Fibroblast of skin of abdomen (primary cell): ENCODE data around the gene RSAD2.
"Not testable (repeated sequence)": the region's sequence is repeated elsewhere in the genome, so short reads cannot be mapped to it uniquely, and the experiment has no call there.

Experiments
- DNase-seq: peaks from one replicate; pipeline ENCODE4 v3.0.0-alpha.2; 2013

The RSAD2 gene

DNA sequence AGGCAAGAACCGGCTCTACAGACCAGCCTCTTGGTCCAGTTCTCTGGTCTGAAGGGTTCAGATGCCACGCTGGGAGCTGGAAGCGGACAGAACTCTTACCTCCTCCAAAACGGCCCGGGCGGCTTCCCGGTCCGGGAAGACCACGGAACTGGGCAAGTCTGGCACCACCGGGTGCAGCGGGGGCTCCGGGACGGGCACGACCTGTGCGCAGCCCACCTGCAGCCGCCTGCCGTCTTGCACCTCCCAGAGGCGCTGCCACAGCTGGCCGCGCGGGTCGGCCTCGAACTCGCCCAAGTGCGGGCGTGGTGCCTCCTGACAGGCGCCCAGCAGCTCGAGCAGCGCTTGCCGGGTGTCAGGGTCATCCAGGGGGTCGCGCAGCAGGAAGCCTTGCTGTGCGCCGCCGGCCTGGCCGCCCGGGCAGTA, 12.6 kb upstream of the RSAD2 start:
- no peak for DNase-seq

DNA sequence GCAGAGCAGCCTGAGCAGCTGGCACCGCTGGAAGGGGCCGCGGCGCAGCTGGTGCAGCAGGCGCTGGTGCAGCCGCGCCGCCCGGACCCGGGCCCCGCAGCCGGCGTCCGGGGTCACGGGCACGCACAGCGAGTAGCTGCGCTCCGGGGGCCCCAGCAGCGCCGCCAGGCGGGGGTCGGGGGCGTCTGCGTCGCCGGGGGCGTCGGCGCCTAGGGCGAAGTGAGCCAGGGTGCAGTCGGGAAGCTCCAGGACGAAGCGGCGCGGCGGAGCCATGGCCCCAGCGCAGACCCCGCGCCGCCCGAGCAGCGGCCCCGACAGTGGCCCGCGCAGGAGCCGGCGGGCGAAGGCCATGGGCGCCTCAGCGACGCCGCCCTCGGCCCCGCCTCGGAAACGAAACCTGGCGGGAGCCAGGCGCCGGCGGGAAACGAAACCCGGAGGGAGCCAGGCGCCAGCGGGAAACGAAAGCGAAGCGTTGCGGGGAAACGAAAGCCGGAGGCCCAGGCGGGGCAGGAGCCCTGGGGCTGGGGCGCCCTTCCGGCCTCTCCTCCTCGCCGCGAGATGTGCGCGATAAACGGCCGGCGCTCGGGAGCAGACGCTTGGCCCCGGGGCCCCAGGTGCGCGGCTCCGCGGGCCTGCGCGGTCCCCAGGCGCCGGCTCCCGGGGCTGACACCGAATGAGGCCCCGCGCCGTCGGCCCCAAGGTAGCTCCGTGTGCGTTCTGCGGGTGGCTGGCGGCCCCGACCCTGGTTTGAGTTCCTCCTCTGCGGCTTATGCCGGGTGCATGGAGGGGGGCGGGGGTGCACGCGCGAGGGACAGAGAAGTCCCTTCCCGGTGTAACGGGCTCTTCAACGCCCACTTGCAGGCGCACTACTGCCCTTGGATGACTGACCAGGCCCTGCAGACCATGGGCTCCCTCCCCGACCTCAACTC, 12.0 kb upstream of the RSAD2 start, which contains the start of gene CMPK2:
CMPK2 (minus strand) TSS at position 562 of the 929 bp plus-strand sequence; CDS start at position 351, 211 bp downstream.
- DNase-seq, result peak; percentile 49

DNA sequence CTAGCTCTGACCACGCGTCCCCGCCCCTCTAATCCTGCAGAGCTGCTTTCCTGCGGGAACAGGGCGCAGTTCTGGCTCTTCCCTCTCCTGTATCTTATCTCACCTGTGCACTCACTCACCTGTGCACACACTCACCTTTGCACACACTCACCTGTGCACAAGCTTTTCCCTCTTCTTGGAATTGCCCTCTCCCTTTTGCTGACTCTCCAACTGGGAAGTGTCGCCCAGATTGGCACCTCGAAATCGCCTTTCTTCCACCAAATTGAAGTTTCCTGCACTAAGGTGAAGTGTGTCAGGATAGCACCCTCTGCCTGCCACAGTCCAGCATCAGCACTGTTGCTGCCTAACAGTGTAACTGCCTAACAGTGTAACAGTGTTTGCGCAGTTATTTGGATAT, 11.3 kb upstream of the RSAD2 start:
- peak; percentile 36 for DNase-seq

DNA sequence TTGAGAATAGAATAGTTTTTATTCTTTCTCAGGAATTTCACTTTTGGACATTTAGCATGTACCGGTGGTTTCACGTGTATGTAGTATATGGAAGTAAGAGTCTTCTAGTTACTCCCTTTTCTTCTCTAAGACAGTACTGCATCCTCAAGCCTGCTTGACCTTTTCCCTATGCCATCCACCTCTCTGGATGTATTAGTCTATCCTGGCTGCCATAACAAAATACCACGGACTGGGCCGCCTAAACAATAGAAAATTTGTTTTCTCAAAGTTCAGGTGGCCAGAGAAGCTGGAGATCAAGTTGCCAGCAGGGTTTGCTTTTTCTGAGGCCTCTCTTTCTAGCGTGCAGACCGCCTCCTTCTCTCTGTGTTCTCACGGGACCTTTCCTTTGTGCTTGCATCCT, 10.6 kb upstream of the RSAD2 start:
- no peak for DNase-seq

DNA sequence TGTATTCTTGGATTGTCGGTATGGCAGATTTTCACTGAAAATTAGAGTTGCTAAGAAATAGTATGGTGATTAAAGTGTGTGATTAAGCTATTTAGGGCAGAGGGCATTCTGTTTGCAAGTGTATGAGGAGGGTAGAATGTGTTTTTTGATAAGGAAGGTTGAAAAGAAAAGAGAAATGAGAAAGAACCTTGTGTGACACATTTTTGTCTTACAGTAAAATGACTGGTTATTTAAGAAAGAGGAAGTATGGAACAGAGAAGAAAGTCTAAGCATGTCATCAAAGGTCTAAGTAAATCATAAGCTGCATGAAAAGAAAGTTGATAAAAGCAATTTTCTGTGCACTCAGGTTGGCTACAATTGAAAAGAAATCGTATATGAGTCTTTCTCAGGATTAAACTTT, 5.2 kb upstream of the RSAD2 start:
- DNase-seq, result no peak

DNA sequence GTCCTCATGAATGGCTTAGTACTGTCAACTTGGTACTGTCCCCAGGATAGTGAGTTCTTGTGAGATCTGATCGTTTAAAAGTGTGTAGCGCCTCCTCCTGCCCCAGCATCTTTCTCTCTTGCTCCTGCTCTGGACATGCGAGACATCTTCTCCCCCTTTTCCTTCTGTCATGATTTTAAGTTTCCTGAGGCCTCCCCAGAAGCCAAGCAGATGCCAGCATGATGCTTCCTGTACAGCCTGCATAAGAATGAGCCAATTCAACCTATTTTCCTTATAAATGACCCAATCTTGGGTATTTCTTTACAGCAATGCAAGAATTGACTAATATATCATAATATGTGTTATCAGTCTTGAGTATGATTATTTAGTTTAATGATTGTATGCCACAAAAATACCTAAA, 3.5 kb upstream of the RSAD2 start:
- no peak for DNase-seq

DNA sequence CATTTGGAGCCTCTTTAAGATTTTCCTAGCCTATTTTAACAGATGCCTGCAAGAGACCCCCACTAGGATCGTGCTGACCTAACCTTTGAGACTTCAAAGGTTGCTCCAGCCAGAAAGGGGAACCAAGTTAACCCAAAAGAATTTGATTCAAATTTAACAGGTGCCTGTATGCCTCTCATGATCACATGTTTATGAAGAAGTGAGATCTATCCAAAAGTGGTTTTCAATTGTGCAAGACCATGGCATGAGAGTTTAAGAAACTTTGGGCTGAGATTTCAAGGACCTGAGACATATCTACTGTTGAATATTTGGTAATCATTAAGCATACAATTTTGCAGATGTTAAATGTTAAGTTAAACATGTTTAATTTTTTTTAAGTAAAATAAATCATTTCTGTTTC, 1.3 kb upstream of the RSAD2 start:
- DNase-seq, result no peak

DNA sequence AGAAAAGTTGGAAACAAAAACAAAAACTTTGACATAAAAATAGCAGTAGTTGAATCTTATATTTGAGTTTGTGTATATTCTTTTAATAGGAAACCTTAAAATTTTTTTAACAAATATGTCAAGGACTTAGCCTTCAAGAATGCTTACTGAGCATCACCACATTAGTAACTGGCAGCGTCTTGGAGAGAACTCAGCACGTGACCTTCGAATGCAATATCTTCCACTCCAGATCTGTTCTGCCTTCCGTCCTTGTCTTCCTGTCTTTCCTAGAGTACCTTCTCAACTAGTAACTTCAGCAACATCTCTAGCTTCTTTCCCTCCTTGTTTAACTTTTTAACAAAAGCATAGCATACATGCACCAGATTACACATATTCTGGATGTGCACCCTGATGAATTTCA, 972 bp downstream of the RSAD2 start:
- no peak for DNase-seq

DNA sequence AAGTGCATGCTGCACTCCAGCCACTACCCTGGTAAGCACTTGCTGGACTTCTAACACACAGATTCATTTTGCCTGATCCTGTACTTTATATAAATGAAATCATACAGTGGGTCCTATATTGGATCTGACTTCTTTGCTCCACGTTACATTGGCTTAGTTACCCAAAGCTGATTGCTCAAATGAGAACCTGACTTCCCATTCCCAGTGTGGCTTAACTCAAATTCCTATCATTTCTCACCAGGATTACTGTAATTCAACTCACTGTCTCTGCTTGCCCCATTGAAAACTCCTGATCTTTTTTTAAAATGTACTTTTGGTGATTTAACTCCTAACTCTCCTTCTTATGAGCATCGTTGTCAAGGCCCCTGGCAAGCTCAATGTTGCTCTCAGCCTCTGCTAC, 1.4 kb downstream of the RSAD2 start:
- peak; percentile 22 for DNase-seq

DNA sequence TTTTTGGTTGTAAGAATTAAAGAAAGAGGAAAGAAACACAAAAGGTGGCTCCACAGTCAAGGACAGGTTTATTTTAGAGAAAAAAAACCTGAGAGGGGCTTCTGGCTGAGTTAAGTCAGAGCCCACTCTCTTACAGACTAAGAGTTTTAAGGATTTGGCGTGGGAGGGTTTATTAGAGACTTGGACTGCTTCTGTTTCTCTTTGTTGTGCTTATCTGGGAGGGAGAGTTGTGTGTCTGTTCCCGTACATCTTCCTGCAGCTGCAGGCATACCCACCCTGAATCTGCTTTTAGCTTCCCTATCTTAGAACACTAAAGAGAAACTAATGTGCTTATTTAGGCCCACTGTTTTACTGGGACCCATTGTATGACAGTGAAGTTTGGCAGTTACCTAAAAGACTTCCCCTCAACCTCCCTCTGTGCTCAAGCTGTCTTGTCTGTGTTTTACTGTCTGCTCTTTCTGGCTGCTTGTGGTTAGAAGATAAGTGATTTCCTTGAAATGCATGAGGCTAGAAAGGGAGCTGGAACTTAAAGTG, 2.7 kb downstream of the RSAD2 start:
- DNase-seq, result no peak

DNA sequence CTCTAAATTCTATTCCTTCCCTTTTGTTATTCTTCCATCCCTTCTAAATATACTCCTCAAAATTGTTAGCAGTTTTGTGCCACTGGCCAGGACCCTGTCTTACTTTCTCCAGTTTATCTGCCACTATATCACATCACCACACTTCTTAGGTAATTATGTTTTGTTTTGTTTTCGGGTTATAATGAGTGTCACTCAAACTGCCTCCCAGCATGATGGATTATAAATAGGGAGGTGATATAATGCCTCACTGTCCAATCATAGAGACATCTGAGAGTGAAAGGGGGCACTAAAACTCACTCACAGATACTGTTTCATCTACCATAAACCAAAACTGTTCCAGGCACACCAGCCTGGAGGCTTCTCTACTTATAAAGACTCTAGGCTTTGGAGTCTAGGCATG, 3.5 kb downstream of the RSAD2 start:
- DNase-seq, result no peak

DNA sequence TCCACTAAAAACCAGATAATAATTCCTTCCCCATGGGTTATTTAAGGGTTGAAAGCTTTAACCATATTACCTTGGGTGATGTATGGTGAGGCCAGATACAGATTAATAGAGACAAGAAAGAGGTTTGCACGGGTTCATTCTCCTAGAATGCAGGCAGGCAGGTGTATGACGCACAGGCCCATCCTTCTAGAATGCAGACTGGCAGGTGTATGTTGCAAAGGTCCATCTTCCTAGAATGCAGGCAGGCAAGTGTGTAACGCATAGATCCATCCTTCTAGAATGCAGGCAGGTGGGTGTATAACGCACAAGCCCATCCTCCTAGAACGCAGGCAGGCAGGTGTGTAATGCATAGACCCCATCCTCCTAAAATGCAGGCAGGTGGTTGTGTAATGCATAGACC, 3.9 kb downstream of the RSAD2 start:
- DNase-seq, result no peak

DNA sequence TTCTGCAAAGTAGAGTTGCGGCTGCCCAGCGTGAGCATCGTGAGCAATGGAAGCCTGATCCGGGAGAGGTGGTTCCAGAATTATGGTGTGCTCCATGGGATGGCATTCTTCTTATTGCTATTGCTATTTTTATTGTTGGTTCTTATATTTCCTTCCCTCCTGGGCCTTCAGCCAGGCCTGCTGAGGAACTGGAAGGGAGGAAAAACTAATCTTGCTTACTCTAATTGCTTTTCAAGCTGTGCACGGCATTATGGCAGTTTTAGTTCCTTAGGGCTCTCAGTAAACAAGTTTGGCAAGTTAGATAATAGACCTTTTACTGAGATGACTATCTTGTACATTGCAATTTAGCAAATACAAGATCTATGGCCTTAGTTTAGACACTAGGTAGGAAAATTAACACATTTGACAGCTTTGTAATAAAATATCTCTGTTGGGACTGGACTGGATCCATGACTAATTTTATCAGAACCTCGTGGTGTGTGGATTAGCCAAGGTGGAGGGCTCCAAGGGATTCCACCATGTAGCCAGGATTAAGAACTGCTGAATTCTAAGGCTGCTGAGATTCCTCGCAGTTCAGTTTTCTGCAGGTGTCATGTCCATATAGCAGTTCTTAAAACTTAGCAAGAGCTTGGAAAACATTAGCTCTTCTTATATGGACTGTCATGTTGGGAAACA, 6.0 kb downstream of the RSAD2 start:
- DNase-seq, result no peak

DNA sequence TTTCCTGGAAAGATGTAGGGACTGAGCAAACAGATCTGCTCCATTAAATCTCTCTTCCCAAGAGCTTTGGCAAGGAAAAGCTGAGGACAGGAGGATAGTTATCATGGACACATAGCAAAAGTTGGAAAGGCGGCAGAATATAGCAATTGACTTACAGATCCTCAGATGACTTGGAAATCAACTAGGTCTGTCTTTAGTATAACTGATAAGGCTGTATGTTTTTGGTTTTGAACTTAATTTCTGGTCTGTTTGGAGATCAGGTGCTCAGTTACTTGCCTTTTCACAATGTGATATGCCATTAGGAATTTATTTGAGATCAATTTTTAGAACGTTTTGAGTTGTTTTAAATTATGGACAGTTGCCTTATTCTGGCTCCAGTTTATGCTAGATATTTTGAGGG, 8.0 kb downstream of the RSAD2 start:
- DNase-seq, result no peak

DNA sequence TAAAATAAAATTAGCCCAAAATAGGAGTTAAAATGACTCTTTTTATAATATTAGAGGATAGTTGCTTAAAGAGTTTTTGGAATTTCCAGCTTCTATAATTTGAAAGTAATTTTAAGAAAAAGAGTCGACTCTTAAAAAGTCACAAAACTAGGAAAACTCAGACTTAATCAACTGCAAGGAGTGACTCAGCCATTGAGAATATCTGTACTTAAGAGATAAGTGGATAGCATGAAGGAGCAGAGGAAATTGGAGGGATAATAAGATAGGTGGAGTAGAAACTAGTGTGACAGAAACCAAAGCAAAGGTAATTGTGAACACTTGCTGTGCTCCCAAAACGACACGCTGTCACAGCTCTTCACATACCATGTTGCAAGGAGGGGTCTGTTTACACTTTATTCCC, 8.4 kb downstream of the RSAD2 start:
- no peak for DNase-seq

DNA sequence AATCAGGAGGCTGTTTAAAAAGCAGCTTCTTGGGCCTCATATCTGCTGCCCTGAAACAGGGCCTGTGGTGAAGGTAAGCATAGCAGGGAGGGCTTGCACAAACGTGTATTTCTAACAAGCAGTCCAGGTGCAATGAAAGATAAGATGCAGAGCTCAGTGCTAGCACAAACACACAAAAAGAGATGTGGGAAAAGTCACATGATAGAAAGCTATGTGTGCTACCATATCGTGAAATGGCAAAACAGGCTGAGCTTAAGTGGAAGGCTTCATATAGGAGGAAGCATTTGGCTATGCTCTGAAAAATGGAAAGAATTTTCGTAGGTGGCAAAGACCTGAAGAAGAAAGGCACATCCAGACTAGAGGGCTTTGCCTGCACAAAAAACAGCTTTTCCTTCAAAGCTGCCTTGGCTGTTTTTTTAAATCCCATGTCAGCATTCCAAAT, 10.2 kb downstream of the RSAD2 start:
- DNase-seq, result no peak

DNA sequence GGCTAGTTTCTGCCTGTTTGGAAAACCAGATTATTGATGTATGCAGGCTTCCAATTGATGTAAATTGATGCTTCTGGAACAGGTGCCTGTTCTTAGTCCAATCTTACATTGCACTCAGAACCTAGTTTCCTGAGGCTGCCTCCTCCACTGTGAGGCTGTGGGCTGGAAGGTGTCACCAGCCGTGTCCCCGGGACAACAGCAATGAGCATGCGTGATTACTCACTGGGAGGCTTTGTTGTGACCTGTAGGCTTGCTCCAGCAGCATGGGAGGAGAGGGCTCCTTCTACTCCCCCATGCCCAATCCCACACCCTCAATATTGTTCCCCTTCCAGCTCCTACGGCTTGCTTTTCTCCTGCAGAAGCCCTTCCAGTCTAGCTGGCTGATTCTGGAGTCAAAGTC, 11.1 kb downstream of the RSAD2 start:
- no peak for DNase-seq

DNA sequence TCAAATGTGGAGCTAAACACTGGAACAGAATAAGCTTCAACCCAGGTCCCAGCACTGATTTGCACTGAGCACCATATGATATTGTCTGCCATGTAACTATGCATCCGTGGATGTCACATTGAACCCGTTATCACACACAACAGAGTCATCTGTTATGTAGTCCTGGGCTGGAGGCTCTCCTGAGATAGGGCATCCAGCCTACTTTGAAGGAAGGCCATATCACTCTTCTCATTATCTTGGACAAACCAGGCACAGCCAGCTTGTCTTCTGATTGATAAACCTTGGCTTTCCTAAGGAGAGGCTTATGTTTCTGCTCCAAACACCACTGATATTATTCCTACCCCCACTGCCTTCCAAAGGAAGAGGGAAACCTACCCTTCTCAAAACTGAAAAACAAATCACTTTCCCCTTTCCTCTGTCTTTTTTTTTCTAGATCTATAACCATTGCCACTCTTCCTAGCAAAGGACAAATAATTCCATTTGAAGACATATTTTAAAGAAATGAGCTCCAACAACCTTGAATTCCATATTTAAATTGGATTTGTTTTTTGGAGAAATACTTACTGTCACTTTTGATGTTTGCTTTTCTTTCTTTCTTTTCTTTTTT, 16.4 kb downstream of the RSAD2 start:
- DNase-seq, result no peak

DNA sequence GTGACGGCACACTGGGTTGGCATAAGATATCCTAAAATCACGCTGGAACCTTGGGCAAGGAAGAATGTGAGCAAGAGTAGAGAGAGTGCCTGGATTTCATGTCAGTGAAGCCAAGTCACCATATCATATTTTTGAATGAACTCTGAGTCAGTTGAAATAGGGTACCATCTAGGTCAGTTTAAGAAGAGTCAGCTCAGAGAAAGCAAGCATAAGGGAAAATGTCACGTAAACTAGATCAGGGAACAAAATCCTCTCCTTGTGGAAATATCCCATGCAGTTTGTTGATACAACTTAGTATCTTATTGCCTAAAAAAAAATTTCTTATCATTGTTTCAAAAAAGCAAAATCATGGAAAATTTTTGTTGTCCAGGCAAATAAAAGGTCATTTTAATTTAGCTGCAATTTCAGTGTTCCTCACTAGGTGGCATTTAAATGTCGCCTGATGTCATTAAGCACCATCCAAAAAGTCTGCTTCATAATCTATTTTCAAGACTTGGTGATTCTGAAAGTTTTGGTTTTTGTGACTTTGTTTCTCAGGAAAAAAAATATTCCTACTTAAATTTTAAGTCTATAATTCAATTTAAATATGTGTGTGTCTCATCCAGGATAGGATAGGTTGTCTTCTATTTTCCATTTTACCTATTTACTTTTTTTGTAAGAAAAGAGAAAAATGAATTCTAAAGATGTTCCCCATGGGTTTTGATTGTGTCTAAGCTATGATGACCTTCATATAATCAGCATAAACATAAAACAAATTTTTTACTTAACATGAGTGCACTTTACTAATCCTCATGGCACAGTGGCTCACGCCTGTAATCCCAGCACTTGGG, 19.6 kb downstream of the RSAD2 start:
- DNase-seq, result peak; percentile 33

DNA sequence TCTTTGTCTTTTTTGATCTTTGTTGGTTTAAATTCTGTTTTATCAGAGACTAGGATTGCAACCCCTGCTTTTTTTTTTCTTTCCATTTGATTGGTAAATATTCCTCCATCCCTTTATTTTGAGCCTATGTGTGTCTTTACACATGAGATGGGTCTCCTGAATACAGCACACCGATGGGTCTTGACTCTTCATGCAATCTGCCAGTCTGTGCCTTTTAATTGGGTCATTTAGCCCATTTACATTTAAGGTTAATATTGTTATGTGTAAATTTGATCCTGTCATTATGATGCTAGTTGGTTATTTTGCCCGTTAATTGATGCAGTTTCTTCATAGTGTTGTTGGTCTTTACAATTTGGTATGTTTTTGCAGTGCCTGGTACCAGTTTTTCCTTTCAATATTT, 25.0 kb downstream of the RSAD2 start:
- DNase-seq, result not testable (repeated sequence)

DNA sequence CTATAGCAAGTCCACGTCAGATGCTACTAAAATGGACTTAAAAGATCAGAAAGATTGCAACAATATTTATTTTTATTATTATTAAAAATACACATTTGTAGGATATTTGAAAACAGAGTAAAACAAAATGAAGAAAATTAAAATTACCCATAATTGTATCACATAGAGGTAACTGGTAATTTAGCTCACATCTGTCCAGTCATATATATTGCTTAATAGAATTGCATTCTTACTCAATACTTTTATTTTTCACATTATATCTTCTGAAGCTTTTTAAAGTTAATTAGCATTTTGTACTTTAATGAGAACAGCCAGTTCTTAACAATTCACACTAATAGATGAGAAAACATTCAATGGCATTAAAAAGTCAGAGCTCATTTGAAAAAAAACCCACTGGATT, 28.1 kb downstream of the RSAD2 start:
- DNase-seq, result no peak

DNA sequence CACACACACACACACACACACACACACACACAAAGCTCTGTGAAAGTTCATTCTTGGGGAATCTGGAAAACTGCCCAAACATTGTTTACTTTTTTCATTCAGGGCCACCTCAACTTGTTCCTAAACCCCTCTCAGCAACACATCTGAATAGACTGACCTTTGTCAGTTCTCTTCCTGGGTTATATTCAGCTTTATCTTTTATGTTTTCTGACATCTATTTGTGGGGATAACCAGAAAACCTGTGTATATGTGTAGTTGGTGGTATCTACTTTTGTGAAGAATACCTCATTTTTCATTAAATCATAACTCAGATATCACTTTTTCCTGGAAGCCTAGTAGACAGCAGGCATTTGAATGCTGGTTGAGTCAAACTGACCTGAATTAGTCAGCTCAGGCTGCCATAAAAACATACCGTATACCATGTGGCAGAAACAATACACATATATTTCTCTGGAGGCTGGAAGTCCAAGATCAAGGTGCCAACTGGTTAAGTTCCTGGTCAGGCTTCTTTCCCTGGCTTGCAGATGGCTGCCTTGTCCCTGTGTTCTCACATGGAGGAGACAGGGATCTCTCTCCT, 28.7 kb downstream of the RSAD2 start:
- DNase-seq, result no peak
